Measurements from ENCODE around the gene ZPLD1.

Gene ZPLD1

GRCh38 chr3:102451543-102451942 is 16.7 kb downstream of the ZPLD1 start:
- ATAC-seq (ENCODE audit: insufficient read depth, low read depth) (no peak), DNase-seq (no peak)
- Histone ChIP-seq H3K4me3 (ENCODE audit: low read depth in 1 of 2, low read length in 2 of 2) (no peak overlapping the region), H3K27me3 (ENCODE audit: insufficient read depth, low read length, poor library complexity) (no peaks in the 10 kb centered on the region), H3K4me2 (ENCODE audit: insufficient read depth, low read length) (no peak overlapping the region), H3K9me3 (ENCODE audit: insufficient read depth, low read length, severe bottlenecking) (no peaks in the 10 kb centered on the region), H3K79me2 (ENCODE audit: insufficient read depth, low read length) (no peaks in the 10 kb centered on the region), H3K4me1 (ENCODE audit: insufficient read depth, low read length) (no peaks in the 10 kb centered on the region), H3K27ac (ENCODE audit: low read length) (no peak overlapping the region), H2AFZ (ENCODE audit: low read depth, low read length) (no peak overlapping the region), H4K20me1 (ENCODE audit: insufficient read depth, low read length) (no peaks in the 10 kb centered on the region), H3K9ac (ENCODE audit: low read depth, low read length) (no peak overlapping the region), H3K36me3 (ENCODE audit: insufficient read depth, low read length) (no peaks in the 10 kb centered on the region)
- TF ChIP-seq EZH2 (IDR thresholded peaks at IDR 0.05; ENCODE audit: borderline replicate concordance, low read depth, low read length, severe bottlenecking) (no peak), CTCF (IDR thresholded peaks at IDR 0.05; ENCODE audit: borderline replicate concordance, extremely low read depth, low read length, poor library complexity, severe bottlenecking) (no peak)

GRCh38 chr3:102454181-102454580 is 19.4 kb downstream of the ZPLD1 start:
- H2AFZ ChIP-seq (ENCODE audit: low read depth, low read length): no peak overlapping the region
- H3K9ac ChIP-seq (ENCODE audit: low read depth, low read length): no peak overlapping the region
- no peak for DNase-seq
- no peaks in the 10 kb centered on the region for H3K9me3 ChIP-seq (ENCODE audit: insufficient read depth, low read length, severe bottlenecking)
- no peak for ATAC-seq (ENCODE audit: insufficient read depth, low read depth)
- H3K36me3 ChIP-seq (ENCODE audit: insufficient read depth, low read length): no peaks in the 10 kb centered on the region
- H3K4me1 ChIP-seq (ENCODE audit: insufficient read depth, low read length): no peaks in the 10 kb centered on the region
- no peak overlapping the region for H3K4me3 ChIP-seq (ENCODE audit: low read depth in 1 of 2, low read length in 2 of 2)
- H3K27ac ChIP-seq (ENCODE audit: low read length): no peak overlapping the region
- no peaks in the 10 kb centered on the region for H3K79me2 ChIP-seq (ENCODE audit: insufficient read depth, low read length)
- H4K20me1 ChIP-seq (ENCODE audit: insufficient read depth, low read length): no peaks in the 10 kb centered on the region
- TF ChIP-seq CTCF (IDR thresholded peaks at IDR 0.05; ENCODE audit: borderline replicate concordance, extremely low read depth, low read length, poor library complexity, severe bottlenecking) (no peak), EZH2 (IDR thresholded peaks at IDR 0.05; ENCODE audit: borderline replicate concordance, low read depth, low read length, severe bottlenecking) (no peak)
- H3K27me3 ChIP-seq (ENCODE audit: insufficient read depth, low read length, poor library complexity): no peaks in the 10 kb centered on the region
- H3K4me2 ChIP-seq (ENCODE audit: insufficient read depth, low read length): no peak overlapping the region

GRCh38 chr3:102457644-102458043 is 22.8 kb downstream of the ZPLD1 start:
- Histone ChIP-seq H3K4me1 (ENCODE audit: insufficient read depth, low read length) (no peaks in the 10 kb centered on the region), H3K79me2 (ENCODE audit: insufficient read depth, low read length) (no peaks in the 10 kb centered on the region), H3K36me3 (ENCODE audit: insufficient read depth, low read length) (no peaks in the 10 kb centered on the region), H2AFZ (ENCODE audit: low read depth, low read length) (no peak overlapping the region), H4K20me1 (ENCODE audit: insufficient read depth, low read length) (no peaks in the 10 kb centered on the region), H3K9ac (ENCODE audit: low read depth, low read length) (no peak overlapping the region), H3K27me3 (ENCODE audit: insufficient read depth, low read length, poor library complexity) (no peaks in the 10 kb centered on the region), H3K27ac (ENCODE audit: low read length) (no peak overlapping the region), H3K9me3 (ENCODE audit: insufficient read depth, low read length, severe bottlenecking) (no peaks in the 10 kb centered on the region), H3K4me2 (ENCODE audit: insufficient read depth, low read length) (no peak overlapping the region), H3K4me3 (ENCODE audit: low read depth in 1 of 2, low read length in 2 of 2) (no peak overlapping the region)
- no peak for TF ChIP-seq CTCF (IDR thresholded peaks at IDR 0.05; ENCODE audit: borderline replicate concordance, extremely low read depth, low read length, poor library complexity, severe bottlenecking)
- TF ChIP-seq EZH2 (IDR thresholded peaks at IDR 0.05; ENCODE audit: borderline replicate concordance, low read depth, low read length, severe bottlenecking): no peak
- DNase-seq (no peak), ATAC-seq (ENCODE audit: insufficient read depth, low read depth) (no peak)

GRCh38 chr3:102460579-102460978 is 25.8 kb downstream of the ZPLD1 start:
- ATAC-seq (ENCODE audit: insufficient read depth, low read depth) (no peak), DNase-seq (no peak)
- Histone ChIP-seq H3K4me3 (ENCODE audit: low read depth in 1 of 2, low read length in 2 of 2) (no peak overlapping the region), H3K9me3 (ENCODE audit: insufficient read depth, low read length, severe bottlenecking) (no peaks in the 10 kb centered on the region), H4K20me1 (ENCODE audit: insufficient read depth, low read length) (no peaks in the 10 kb centered on the region), H3K4me1 (ENCODE audit: insufficient read depth, low read length) (no peaks in the 10 kb centered on the region), H3K9ac (ENCODE audit: low read depth, low read length) (no peak overlapping the region), H3K36me3 (ENCODE audit: insufficient read depth, low read length) (no peaks in the 10 kb centered on the region), H3K27ac (ENCODE audit: low read length) (no peak overlapping the region), H3K27me3 (ENCODE audit: insufficient read depth, low read length, poor library complexity) (no peaks in the 10 kb centered on the region), H3K4me2 (ENCODE audit: insufficient read depth, low read length) (no peak overlapping the region), H2AFZ (ENCODE audit: low read depth, low read length) (no peak overlapping the region), H3K79me2 (ENCODE audit: insufficient read depth, low read length) (no peaks in the 10 kb centered on the region)
- TF ChIP-seq EZH2 (IDR thresholded peaks at IDR 0.05; ENCODE audit: borderline replicate concordance, low read depth, low read length, severe bottlenecking) (no peak), CTCF (IDR thresholded peaks at IDR 0.05; ENCODE audit: borderline replicate concordance, extremely low read depth, low read length, poor library complexity, severe bottlenecking) (no peak)

All from DND-41 (cell line).